GM12878 (cell line): ENCODE measurements around the gene TCIRG1. TPM values are rescaled to one million over a fixed set of nuclear protein-coding genes. Genes with fewer than 3 reads are reported as not detected.
A peak's percentile ranks its signal among the peaks of the same experiment; 100 is the strongest.

Experiments used
- BRCA1 ChIP-seq: IDR thresholded peaks from 2 replicates; pipeline ENCODE4 v1.6.1; 2011; ENCODE audit warnings: low read depth, low read length, improper control_type of control experiment
- CBFB ChIP-seq: IDR thresholded peaks from 2 replicates; pipeline ENCODE4 v1.6.1; 2016; ENCODE audit warnings: antibody characterized with exemption, low read depth
- CBX5 ChIP-seq: sonication (generic); IDR thresholded peaks from 2 replicates; pipeline ENCODE4 v1.6.1; 2016; ENCODE audit warnings: low read depth, moderate library complexity, mild to moderate bottlenecking, inconsistent platforms
- CEBPB ChIP-seq, 2 experiments: fragments of 150-350 bp in 1 of 2; IDR thresholded peaks; 2 replicates each; pipeline ENCODE4 v1.6.1; 2012 to 2014; ENCODE audit warnings: low read depth in 2 of 2, low read length in 2 of 2, borderline replicate concordance in 1 of 2, inconsistent platforms in 1 of 2
- CHD1 ChIP-seq: IDR thresholded peaks from 2 replicates; pipeline ENCODE4 v1.6.1; 2012; ENCODE audit warnings: low read depth, low read length, improper control_type of control experiment
- CREB1 ChIP-seq: IDR thresholded peaks from 2 replicates; pipeline ENCODE4 v1.6.1; 2012; ENCODE audit warnings: low read depth, mild to moderate bottlenecking, inconsistent platforms
- E2F8 ChIP-seq: fragments of 450-650 bp; IDR thresholded peaks from 2 replicates; pipeline ENCODE4 v1.6.1; 2018; ENCODE audit warnings: mild to moderate bottlenecking, low read depth, moderate library complexity; ENCODE audit not compliant: partially characterized antibody
- EED ChIP-seq: sonication (generic); IDR thresholded peaks from 2 replicates; pipeline ENCODE4 v1.6.1; 2016; ENCODE audit warnings: antibody characterized with exemption, low read depth
- EZH2 ChIP-seq: IDR thresholded peaks from 2 replicates; pipeline ENCODE4 v1.6.1; 2012; ENCODE audit warnings: low read depth, mild to moderate bottlenecking, control low read depth, inconsistent platforms, low read length, borderline replicate concordance; ENCODE audit not compliant: control insufficient read depth
- FOS ChIP-seq: IDR thresholded peaks from 3 replicates; pipeline ENCODE4 v1.6.1; 2011; ENCODE audit warnings: borderline replicate concordance; ENCODE audit not compliant: insufficient read length; ENCODE audit errors: extremely low read depth
- GATAD2B ChIP-seq: fragments of 450-650 bp; conservative IDR thresholded peaks from 2 replicates; pipeline ENCODE4 v1.6.1; 2017; ENCODE audit warnings: low read depth, mild to moderate bottlenecking, moderate library complexity
- HDAC6 ChIP-seq: fragments of 200-600 bp; sonication (generic); IDR thresholded peaks from one replicate; pipeline ENCODE4 v1.8.0; 2017; ENCODE audit warnings: antibody characterized with exemption; ENCODE audit not compliant: unreplicated experiment
- IKZF1 ChIP-seq: fragments of 450-650 bp; conservative IDR thresholded peaks from 2 replicates; pipeline ENCODE4 v1.6.1; 2017; ENCODE audit warnings: antibody characterized with exemption, mild to moderate bottlenecking
- MAX ChIP-seq: IDR thresholded peaks from 2 replicates; pipeline ENCODE4 v1.6.1; 2012; ENCODE audit warnings: low read depth, low read length, improper control_type of control experiment
- NFXL1 ChIP-seq: fragments of 450-650 bp; IDR thresholded peaks from 2 replicates; pipeline ENCODE4 v1.6.1; 2017; ENCODE audit warnings: antibody characterized with exemption, mild to moderate bottlenecking, borderline replicate concordance
- NR2C2 ChIP-seq: IDR thresholded peaks from 2 replicates; pipeline ENCODE4 v1.6.1; 2011; ENCODE audit warnings: borderline replicate concordance, low read depth; ENCODE audit not compliant: control insufficient read depth, insufficient read length
- NR2F1 ChIP-seq: fragments of 450-650 bp; conservative IDR thresholded peaks from 2 replicates; pipeline ENCODE4 v1.6.1; 2017; ENCODE audit warnings: mild to moderate bottlenecking
- POLR2A ChIP-seq: IDR thresholded peaks from 2 replicates; pipeline ENCODE4 v1.6.1; 2011; ENCODE audit warnings: low read depth, mild to moderate bottlenecking, low read length
- POLR2AphosphoS5 ChIP-seq: IDR thresholded peaks from 2 replicates; pipeline ENCODE4 v1.6.1; 2011; ENCODE audit warnings: mild to moderate bottlenecking, low read length, inconsistent platforms
- RAD21 ChIP-seq: IDR thresholded peaks from 2 replicates; pipeline ENCODE4 v1.6.1; 2011; ENCODE audit warnings: mild to moderate bottlenecking, low read depth, low read length, moderate library complexity; ENCODE audit not compliant: insufficient read depth
- SMC3 ChIP-seq: IDR thresholded peaks from 2 replicates; pipeline ENCODE4 v1.6.1; 2011; ENCODE audit warnings: low read length, improper control_type of control experiment, borderline replicate concordance
- SPI1 ChIP-seq: IDR thresholded peaks from 2 replicates; pipeline ENCODE4 v1.6.1; 2011; ENCODE audit warnings: low read depth, mild to moderate bottlenecking, low read length, moderate library complexity, borderline replicate concordance; ENCODE audit not compliant: insufficient read depth
- TARDBP ChIP-seq: IDR thresholded peaks from 2 replicates; pipeline ENCODE4 v1.6.1; 2016; ENCODE audit warnings: borderline replicate concordance
- TCF3 ChIP-seq: IDR thresholded peaks from 2 replicates; pipeline ENCODE4 v1.6.1; 2012; ENCODE audit warnings: low read depth, mild to moderate bottlenecking, low read length, borderline replicate concordance; ENCODE audit not compliant: insufficient read depth
- WRNIP1 ChIP-seq: IDR thresholded peaks from 2 replicates; pipeline ENCODE4 v1.6.1; 2011; ENCODE audit warnings: low read depth, low read length, improper control_type of control experiment, borderline replicate concordance
- ZNF622 ChIP-seq: fragments of 450-650 bp; IDR thresholded peaks from 2 replicates; pipeline ENCODE4 v1.6.1; 2017; ENCODE audit warnings: mild to moderate bottlenecking, inconsistent platforms
- polyA plus RNA-seq, 11 experiments: library from polyadenylated mRNA; depleted of rRNA in 4 of 11; unstranded in 6 of 11; stranded (reverse) in 5 of 11; fragments of >200 nt; fragmentation: Nextera tagmentation in 4 of 11; fragmentation: Illumina TruSeq in 1 of 11; extraction: Ambion mirVana in 4 of 11; extraction: Trizol in 1 of 11; gene quantifications; 1 replicate in 1 of 11; 2 replicates in 10 of 11; pipeline versions ENCODE4 v1.2.1 to v1.2.3, GENCODE V29; 2011 to 2016; ENCODE audit warnings: inconsistent platforms in 2 of 11, missing spikeins in 2 of 11, low read depth in 1 of 11
- total RNA-seq, 4 experiments: library from RNA; depleted of rRNA in 3 of 4; stranded (reverse); fragments of >200 nt in 3 of 4; fragmentation: Illumina TruSeq in 1 of 4; extraction: Trizol in 1 of 4; gene quantifications; 2 replicates each; pipeline versions ENCODE4 v1.2.1 to v1.2.3, GENCODE V29; 2013 to 2021
- TF ChIP-seq, protein P1 (sequence below): fragments of 450-650 bp; formaldehyde crosslinking; IDR thresholded peaks from 2 replicates; pipeline ENCODE4 v1.4.0; 2022; ENCODE audit warnings: mild to moderate bottlenecking, moderate library complexity

Gene TCIRG1
- total and polyA plus RNA-seq, 10 of the 15 experiments (the other 5 are each of a cell fraction or from before 2014, with no cell fraction given), result 0.76 to 218 (median 87.4) TPM

GRCh38 chr11:68003846-68004550 is 34.8 kb upstream of the TCIRG1 start, which contains the start of gene UNC93B1 (continued):
- TF ChIP-seq POLR2A (peak; percentile 87), ZNF622 (no peak), NFXL1 (no peak), EED (no peak), MAX (peak; percentile 75; the same call in 1 of the 2 replicates), WRNIP1 (no peak), CBFB (no peak), BRCA1 (no peak), RAD21 (no peak), SMC3 (no peak), TARDBP (no peak), NR2F1 (no peak), CHD1 (no peak), CREB1 (peak; percentile 59; the same call in 1 of the 2 replicates), E2F8 (no peak), SPI1 (peak; percentile 70; the same call in 1 of the 2 replicates), FOS (no peak), EZH2 (no peak), CBX5 (no peak), NR2C2 (no peak), HDAC6 (no peak), IKZF1 (no peak), CEBPB (IDR thresholded peaks at IDR 0.05; ENCODE audit: borderline replicate concordance in 1 of 2, low read depth in 2 of 2, low read length in 2 of 2) (no peak), GATAD2B (peak; percentile 29; the same call in 1 of the 2 replicates), TCF3 (no peak), POLR2AphosphoS5 (peak; percentile 65; the same call in 1 of the 2 replicates)
- TF ChIP-seq, protein P1, sequence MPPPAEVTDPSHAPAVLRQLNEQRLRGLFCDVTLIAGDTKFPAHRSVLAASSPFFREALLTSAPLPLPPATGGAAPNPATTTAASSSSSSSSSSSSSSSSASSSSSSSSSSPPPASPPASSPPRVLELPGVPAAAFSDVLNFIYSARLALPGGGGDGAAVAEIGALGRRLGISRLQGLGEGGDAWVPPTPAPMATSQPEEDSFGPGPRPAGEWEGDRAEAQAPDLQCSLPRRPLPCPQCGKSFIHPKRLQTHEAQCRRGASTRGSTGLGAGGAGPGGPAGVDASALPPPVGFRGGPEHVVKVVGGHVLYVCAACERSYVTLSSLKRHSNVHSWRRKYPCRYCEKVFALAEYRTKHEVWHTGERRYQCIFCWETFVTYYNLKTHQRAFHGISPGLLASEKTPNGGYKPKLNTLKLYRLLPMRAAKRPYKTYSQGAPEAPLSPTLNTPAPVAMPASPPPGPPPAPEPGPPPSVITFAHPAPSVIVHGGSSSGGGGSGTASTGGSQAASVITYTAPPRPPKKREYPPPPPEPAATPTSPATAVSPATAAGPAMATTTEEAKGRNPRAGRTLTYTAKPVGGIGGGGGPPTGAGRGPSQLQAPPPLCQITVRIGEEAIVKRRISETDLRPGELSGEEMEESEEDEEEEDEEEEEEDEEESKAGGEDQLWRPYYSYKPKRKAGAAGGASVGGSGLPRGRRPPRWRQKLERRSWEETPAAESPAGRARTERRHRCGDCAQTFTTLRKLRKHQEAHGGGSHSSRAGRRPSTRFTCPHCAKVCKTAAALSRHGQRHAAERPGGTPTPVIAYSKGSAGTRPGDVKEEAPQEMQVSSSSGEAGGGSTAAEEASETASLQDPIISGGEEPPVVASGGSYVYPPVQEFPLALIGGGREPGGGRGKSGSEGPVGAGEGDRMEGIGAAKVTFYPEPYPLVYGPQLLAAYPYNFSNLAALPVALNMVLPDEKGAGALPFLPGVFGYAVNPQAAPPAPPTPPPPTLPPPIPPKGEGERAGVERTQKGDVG (CRISPR knock-in tag), result no peak
